Measurements from ENCODE around the gene SLC17A1. TPM values are rescaled to one million over a fixed set of nuclear protein-coding genes. Genes with fewer than 3 reads are reported as not detected.

The SLC17A1 gene
- polyA plus RNA-seq, 1 donor (not counting 4 experiments of a cell fraction or from before 2014, with no cell fraction given): not detected

GRCh38 chr6:25756382-25757363, 75.2 kb downstream of the SLC17A1 start:
- H3K9me1 ChIP-seq (ENCODE audit: control insufficient read depth, extremely low read depth, insufficient read depth, low read length): no peaks in the 10 kb centered on the region
- dilution Hi-C loops (cut with MboI; ENCODE audit: extremely low pct_ligation_motif_present, low sequenced_read_pairs): no loop called here
- H3K4me2 ChIP-seq (ENCODE audit: control insufficient read depth, extremely low read depth, insufficient read depth, low read depth, low read length): no peak overlapping the region
- no peak overlapping the region for H2AFZ ChIP-seq (ENCODE audit: control insufficient read depth, low read length)
- no peaks in the 10 kb centered on the region for H3K36me3 ChIP-seq (ENCODE audit: control insufficient read depth in 2 of 2, extremely low read depth in 1 of 2, insufficient read depth in 2 of 2, low read length in 2 of 2)
- no peaks in the 10 kb centered on the region for H4K20me1 ChIP-seq (ENCODE audit: control insufficient read depth, extremely low read depth, insufficient read depth, low read length)
- H3K4me3 ChIP-seq (ENCODE audit: control insufficient read depth in 2 of 3, extremely low read depth in 1 of 3, insufficient read depth in 2 of 3, low read depth in 1 of 3, low read length in 3 of 3): no peak overlapping the region
- peaks cover 5% of the 10 kb centered on the region for H3K27me3 ChIP-seq (ENCODE audit: control insufficient read depth, extremely low read depth, insufficient read depth, low read length)
- H3K79me2 ChIP-seq (ENCODE audit: control insufficient read depth, insufficient read depth, low read length): no peaks in the 10 kb centered on the region
- FAIRE-seq: no peak
- no peak overlapping the region for H3K9ac ChIP-seq (ENCODE audit: control insufficient read depth, extremely low read depth, insufficient read depth, low read length)
- no peaks in the 10 kb centered on the region for H3K4me1 ChIP-seq (ENCODE audit: control insufficient read depth, extremely low read depth, insufficient read depth, low read length)
- no peaks in the 10 kb centered on the region for H3K9me3 ChIP-seq (ENCODE audit: control insufficient read depth, low read depth, low read length)
- H3K27ac ChIP-seq (ENCODE audit: control insufficient read depth, insufficient read depth, low read length): no peak overlapping the region
- DNase-seq (ENCODE audit: low read depth, low spot score): no peak
- TF ChIP-seq, protein P1, sequence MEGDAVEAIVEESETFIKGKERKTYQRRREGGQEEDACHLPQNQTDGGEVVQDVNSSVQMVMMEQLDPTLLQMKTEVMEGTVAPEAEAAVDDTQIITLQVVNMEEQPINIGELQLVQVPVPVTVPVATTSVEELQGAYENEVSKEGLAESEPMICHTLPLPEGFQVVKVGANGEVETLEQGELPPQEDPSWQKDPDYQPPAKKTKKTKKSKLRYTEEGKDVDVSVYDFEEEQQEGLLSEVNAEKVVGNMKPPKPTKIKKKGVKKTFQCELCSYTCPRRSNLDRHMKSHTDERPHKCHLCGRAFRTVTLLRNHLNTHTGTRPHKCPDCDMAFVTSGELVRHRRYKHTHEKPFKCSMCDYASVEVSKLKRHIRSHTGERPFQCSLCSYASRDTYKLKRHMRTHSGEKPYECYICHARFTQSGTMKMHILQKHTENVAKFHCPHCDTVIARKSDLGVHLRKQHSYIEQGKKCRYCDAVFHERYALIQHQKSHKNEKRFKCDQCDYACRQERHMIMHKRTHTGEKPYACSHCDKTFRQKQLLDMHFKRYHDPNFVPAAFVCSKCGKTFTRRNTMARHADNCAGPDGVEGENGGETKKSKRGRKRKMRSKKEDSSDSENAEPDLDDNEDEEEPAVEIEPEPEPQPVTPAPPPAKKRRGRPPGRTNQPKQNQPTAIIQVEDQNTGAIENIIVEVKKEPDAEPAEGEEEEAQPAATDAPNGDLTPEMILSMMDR (optimal IDR thresholded peaks at IDR 0.05 in 1 of 3, IDR thresholded peaks at IDR 0.05 in 1 of 3, conservative IDR thresholded peaks at IDR 0.05 in 1 of 3; ENCODE audit: extremely low read depth in 1 of 3, insufficient read depth in 2 of 3, low read length in 3 of 3): no peak
- TF ChIP-seq EZH2 (IDR thresholded peaks at IDR 0.05; ENCODE audit: low read length): no peak

DNA sequence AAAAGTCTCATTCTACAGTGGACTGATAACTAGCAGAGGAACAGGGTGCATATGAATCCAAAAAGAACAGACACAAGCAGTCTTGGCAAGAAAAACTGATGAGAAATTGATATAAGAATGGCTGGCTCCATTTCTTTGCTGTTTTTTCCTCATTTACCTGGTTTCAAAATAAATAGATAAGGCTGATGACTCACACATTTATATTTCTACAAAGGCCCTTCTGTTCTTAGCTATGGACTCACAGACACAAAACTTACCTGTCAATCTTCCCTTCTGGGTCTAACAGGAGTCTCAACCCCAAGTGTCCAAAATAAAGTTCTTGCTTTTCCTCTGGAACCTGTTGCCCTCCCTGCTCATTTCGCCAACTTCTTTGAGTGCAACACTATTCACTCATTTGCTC, 76.4 kb downstream of the SLC17A1 start:
- dilution Hi-C loops (cut with MboI; ENCODE audit: extremely low pct_ligation_motif_present, low sequenced_read_pairs): no loop called here
- H3K4me1 ChIP-seq (ENCODE audit: control insufficient read depth, extremely low read depth, insufficient read depth, low read length): no peaks in the 10 kb centered on the region
- H2AFZ ChIP-seq (ENCODE audit: control insufficient read depth, low read length): no peak overlapping the region
- peaks cover 5% of the 10 kb centered on the region for H3K27me3 ChIP-seq (ENCODE audit: control insufficient read depth, extremely low read depth, insufficient read depth, low read length)
- H3K9me3 ChIP-seq (ENCODE audit: control insufficient read depth, low read depth, low read length): no peaks in the 10 kb centered on the region
- no peaks in the 10 kb centered on the region for H3K9me1 ChIP-seq (ENCODE audit: control insufficient read depth, extremely low read depth, insufficient read depth, low read length)
- no peaks in the 10 kb centered on the region for H3K79me2 ChIP-seq (ENCODE audit: control insufficient read depth, insufficient read depth, low read length)
- no peak overlapping the region for H3K4me2 ChIP-seq (ENCODE audit: control insufficient read depth, extremely low read depth, insufficient read depth, low read depth, low read length)
- DNase-seq (ENCODE audit: low read depth, low spot score) (no peak), FAIRE-seq (no peak)
- TF ChIP-seq, protein P1 (optimal IDR thresholded peaks at IDR 0.05 in 1 of 3, IDR thresholded peaks at IDR 0.05 in 1 of 3, conservative IDR thresholded peaks at IDR 0.05 in 1 of 3; ENCODE audit: extremely low read depth in 1 of 3, insufficient read depth in 2 of 3, low read length in 3 of 3): no peak
- no peak for TF ChIP-seq EZH2 (IDR thresholded peaks at IDR 0.05; ENCODE audit: low read length)
- H3K4me3 ChIP-seq (ENCODE audit: control insufficient read depth in 2 of 3, extremely low read depth in 1 of 3, insufficient read depth in 2 of 3, low read depth in 1 of 3, low read length in 3 of 3): no peak overlapping the region
- H4K20me1 ChIP-seq (ENCODE audit: control insufficient read depth, extremely low read depth, insufficient read depth, low read length): no peaks in the 10 kb centered on the region
- H3K9ac ChIP-seq (ENCODE audit: control insufficient read depth, extremely low read depth, insufficient read depth, low read length): no peak overlapping the region
- H3K27ac ChIP-seq (ENCODE audit: control insufficient read depth, insufficient read depth, low read length): no peak overlapping the region
- H3K36me3 ChIP-seq (ENCODE audit: control insufficient read depth in 2 of 2, extremely low read depth in 1 of 2, insufficient read depth in 2 of 2, low read length in 2 of 2): no peaks in the 10 kb centered on the region

All from keratinocyte (primary cell).